ENCODE results near the gene GAST. TPM values are rescaled to one million over a fixed set of nuclear protein-coding genes. Genes with fewer than 3 reads are reported as not detected.

Gene GAST
- total and polyA plus RNA-seq, 2 of the 4 experiments (the other 2 are of a cell fraction) = not detected

GRCh38 chr17:41739661-41740352, 27.7 kb downstream of the GAST start:
- H2BK120ac ChIP-seq (ENCODE audit: low read depth, low read length) = no peak overlapping the region
- no peaks in the 10 kb centered on the region for H3K36me3 ChIP-seq (ENCODE audit: control insufficient read depth, insufficient read depth, low read length)
- dilution Hi-C loops (cut with HindIII; ENCODE audit: low sequenced_read_pairs, unreplicated experiment) (no loop called here), intact Hi-C loops (cut with micrococcal nuclease) (loop anchor here (5.0 kb wide), 1 partner anchor 127 kb away; the partner anchor contains the start of gene KLHL11), in situ Hi-C loops (cut with MboI; ENCODE audit: low sequenced_read_pairs) (loop anchor here (5.0 to 10.0 kb wide), 2 partner anchors 62 to 225 kb away; partner anchors contain the start of gene CNP)
- H3K4me3 ChIP-seq (ENCODE audit: insufficient read depth, low read depth, low read length) = no peak overlapping the region
- no peaks in the 10 kb centered on the region for H3K9me3 ChIP-seq (ENCODE audit: control insufficient read depth, insufficient read depth, low read length)
- no TSS peak for BruUV-seq (replicated peaks)
- peak overlapping the region; percentile 82 for H2AK9ac ChIP-seq (replicated peaks; ENCODE audit: low read depth, low read length, poor library complexity)
- peak overlapping the region; percentile 22; the same call in 1 of the 3 replicates for H2BK15ac ChIP-seq (ENCODE audit: low read depth, low read length)
- ChIA-PET POLR2A (ENCODE audit: unreplicated experiment) (interaction anchor here (0.6 kb wide), 1 partner anchor 190 kb away, joined by 4 read pairs; the partner anchor contains the start of gene ODAD4), CTCF (no interaction called here)
- H3K4me1 ChIP-seq (ENCODE audit: control insufficient read depth, insufficient read depth, low read length) = peaks cover 5% of the 10 kb centered on the region; the same call in 1 of the 2 replicates
- H3K23ac ChIP-seq (ENCODE audit: low read depth, low read length) = 0 out of 2 replicates have a peak overlapping the region, but pooled peaks have one; percentile 52
- DNase-seq (peak; percentile 24), ATAC-seq (ENCODE audit: low read depth) (peak; percentile 6; the same call in 1 of the 2 replicates)
- TF ChIP-seq CHD1 (IDR thresholded peaks at IDR 0.05; ENCODE audit: low read depth, low read length) = no peak
- no peak for TF ChIP-seq BHLHE40 (IDR thresholded peaks at IDR 0.05; ENCODE audit: low read depth, low read length)
- no peak for TF ChIP-seq MAZ (IDR thresholded peaks at IDR 0.05; ENCODE audit: borderline replicate concordance, low read depth, low read length)
- TF ChIP-seq MXI1 (IDR thresholded peaks at IDR 0.05; ENCODE audit: borderline replicate concordance, low read depth, low read length) = no peak
- no peak for TF ChIP-seq CEBPB (IDR thresholded peaks at IDR 0.05; ENCODE audit: low read depth, low read length)
- TF ChIP-seq ELK1 (IDR thresholded peaks at IDR 0.05; ENCODE audit: borderline replicate concordance, low read depth, low read length) = no peak
- no peak for TF ChIP-seq RAD21 (IDR thresholded peaks at IDR 0.05; ENCODE audit: low read length)
- peaks cover 24% of the 10 kb centered on the region for H3K27me3 ChIP-seq (ENCODE audit: control insufficient read depth, insufficient read depth, low read length)
- no peak overlapping the region for H3K18ac ChIP-seq (ENCODE audit: low read depth, low read length)
- H2AFZ ChIP-seq (replicated peaks; ENCODE audit: low read length, poor library complexity) = peak overlapping the region; percentile 41
- no CpG with 5 or more reads among the region's 9 CpGs for WGBS, 2 experiments (ENCODE audit: extremely low coverage in 2 of 2, insufficient read length in 1 of 2)
- H3K27ac ChIP-seq (ENCODE audit: insufficient read depth, low read length) = no peak overlapping the region
- no peaks in the 10 kb centered on the region for H3K9me1 ChIP-seq (ENCODE audit: insufficient read depth, low read length)
- no peak overlapping the region for H2BK5ac ChIP-seq (ENCODE audit: low read depth, low read length, poor library complexity, severe bottlenecking)
- H4K20me1 ChIP-seq (ENCODE audit: insufficient read depth, low read length) = no peaks in the 10 kb centered on the region
- H4K8ac ChIP-seq (ENCODE audit: low read depth in 2 of 2, low read length in 2 of 2) = no peak overlapping the region
- H4K91ac ChIP-seq (ENCODE audit: insufficient read depth, low read depth, low read length) = no peak overlapping the region
- no peak overlapping the region for H4K5ac ChIP-seq (ENCODE audit: low read depth, low read length)
- 0 out of 2 replicates have a peak overlapping the region, but pooled peaks have one; percentile 13 for H3K4ac ChIP-seq (ENCODE audit: low read depth, low read length)
- no peak overlapping the region for H3K9ac ChIP-seq (ENCODE audit: low read depth, low read length)
- peak overlapping the region; percentile 20 for H2AK5ac ChIP-seq (ENCODE audit: low read depth, low read length)
- H3K56ac ChIP-seq (ENCODE audit: extremely low read depth, insufficient read depth, low read length) = no peak overlapping the region
- H3K79me1 ChIP-seq (ENCODE audit: low read depth in 1 of 2, low read length in 2 of 2) = no peaks in the 10 kb centered on the region
- no peak overlapping the region for H2BK20ac ChIP-seq (ENCODE audit: low read depth, low read length)
- H3K4me2 ChIP-seq (ENCODE audit: low read depth, low read length) = no peak overlapping the region
- H3K14ac ChIP-seq (replicated peaks; ENCODE audit: low read depth, low read length) = peak overlapping the region; percentile 63; the same call in 1 of the 2 replicates
